HEK293 (cell line): Measurements from ENCODE around the gene EYA2.

ENCODE experiments used
- ATF2 ChIP-seq: fragments of 450-650 bp; formaldehyde crosslinking; IDR thresholded peaks from 2 replicates; pipeline ENCODE4 v1.5.1; 2016; ENCODE audit warnings: missing biosample characterization, missing genetic modification characterization, low read depth
- CTCF ChIP-seq: fragments of 450-650 bp; formaldehyde crosslinking; IDR thresholded peaks from 2 replicates; pipeline ENCODE4 v1.5.1; 2016; ENCODE audit warnings: missing biosample characterization, missing genetic modification characterization
- HOXC10 ChIP-seq: sonication (generic); formaldehyde crosslinking; IDR thresholded peaks from 2 replicates; pipeline ENCODE4 v1.8.1; 2023; ENCODE audit warnings: mild to moderate bottlenecking, missing genetic modification reagents
- PATZ1 ChIP-seq: fragments of 450-650 bp; formaldehyde crosslinking; IDR thresholded peaks from 2 replicates; pipeline ENCODE4 v1.5.1; 2016; ENCODE audit warnings: missing biosample characterization, missing genetic modification characterization
- PBX3 ChIP-seq: sonication (generic); formaldehyde crosslinking; IDR thresholded peaks from 2 replicates; pipeline ENCODE4 v1.8.1; 2022; ENCODE audit warnings: mild to moderate bottlenecking, moderate library complexity, missing genetic modification reagents
- ZNF169 ChIP-seq: fragments of 450-650 bp; formaldehyde crosslinking; IDR thresholded peaks from 2 replicates; pipeline ENCODE4 v1.5.1; 2016; ENCODE audit warnings: missing biosample characterization, missing genetic modification characterization
- ZNF23 ChIP-seq: fragments of 450-650 bp; formaldehyde crosslinking; IDR thresholded peaks from 2 replicates; pipeline ENCODE4 v1.5.1; 2016; ENCODE audit warnings: missing biosample characterization, missing genetic modification characterization, borderline replicate concordance
- ZNF239 ChIP-seq: fragments of 450-650 bp; formaldehyde crosslinking; IDR thresholded peaks from 2 replicates; pipeline ENCODE4 v1.5.1; 2016; ENCODE audit warnings: missing biosample characterization, missing genetic modification characterization
- ZNF274 ChIP-seq, 2 experiments: fragments of 200-500 bp in 1 of 2; fragments of 450-650 bp in 1 of 2; sonication (Bioruptor generic) in 1 of 2; formaldehyde crosslinking in 1 of 2; IDR thresholded peaks; 2 replicates each; pipeline versions ENCODE4 v1.5.1 to v1.6.1; 2014 to 2016; ENCODE audit warnings: borderline replicate concordance in 1 of 2, inconsistent platforms in 1 of 2, low read length in 1 of 2, missing biosample characterization in 1 of 2, missing genetic modification characterization in 1 of 2
- ZNF362 ChIP-seq: fragments of 450-650 bp; formaldehyde crosslinking; IDR thresholded peaks from 2 replicates; pipeline ENCODE4 v1.5.1; 2016; ENCODE audit warnings: missing biosample characterization, missing genetic modification characterization
- ZNF398 ChIP-seq: fragments of 450-650 bp; formaldehyde crosslinking; IDR thresholded peaks from 2 replicates; pipeline ENCODE4 v1.5.1; 2017; ENCODE audit warnings: missing biosample characterization, missing genetic modification characterization
- ZNF660 ChIP-seq: fragments of 450-650 bp; IDR thresholded peaks from 2 replicates; pipeline ENCODE4 v1.5.1; 2018; ENCODE audit warnings: missing biosample characterization, mild to moderate bottlenecking, missing genetic modification characterization
- ZSCAN18 ChIP-seq: fragments of 450-650 bp; formaldehyde crosslinking; IDR thresholded peaks from 2 replicates; pipeline ENCODE4 v1.5.1; 2016; ENCODE audit warnings: missing biosample characterization, missing genetic modification characterization

GRCh38 chr20:47164140-47164539, 269.5 kb downstream of the EYA2 start:
- no peak for TF ChIP-seq ZNF398
- no peak for TF ChIP-seq HOXC10 (CRISPR knock-in tag)
- TF ChIP-seq ZNF274 (IDR thresholded peaks at IDR 0.05; ENCODE audit: low read length) = no peak
- TF ChIP-seq ZNF274 (tag by site-specific recombination; IDR thresholded peaks at IDR 0.05; ENCODE audit: borderline replicate concordance) = no peak
- no peak for TF ChIP-seq ZNF362 (tag by site-specific recombination)
- TF ChIP-seq CTCF (tag by site-specific recombination) = no peak
- TF ChIP-seq PBX3 (CRISPR knock-in tag) = no peak
- no peak for TF ChIP-seq ZNF239 (tag by site-specific recombination)
- no peak for TF ChIP-seq ZSCAN18
- no peak for TF ChIP-seq ZNF660
- no peak for TF ChIP-seq ZNF23 (tag by site-specific recombination)
- no peak for TF ChIP-seq ATF2 (tag by site-specific recombination)
- TF ChIP-seq ZNF169 (tag by site-specific recombination) = no peak
- no peak for TF ChIP-seq PATZ1 (tag by site-specific recombination)
